GDM1 (cell line): ENCODE results near the gene TAS2R1.

Experiments
- DNase-seq: peaks from one replicate; lab custom pipeline; 2025; lab: John Stamatoyannopoulos, UW

TAS2R1 gene, protein sequence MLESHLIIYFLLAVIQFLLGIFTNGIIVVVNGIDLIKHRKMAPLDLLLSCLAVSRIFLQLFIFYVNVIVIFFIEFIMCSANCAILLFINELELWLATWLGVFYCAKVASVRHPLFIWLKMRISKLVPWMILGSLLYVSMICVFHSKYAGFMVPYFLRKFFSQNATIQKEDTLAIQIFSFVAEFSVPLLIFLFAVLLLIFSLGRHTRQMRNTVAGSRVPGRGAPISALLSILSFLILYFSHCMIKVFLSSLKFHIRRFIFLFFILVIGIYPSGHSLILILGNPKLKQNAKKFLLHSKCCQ

GRCh38 chr5:9630251-9630650 lies at the start of gene TAS2R1:
Gene TAS2R1 (minus strand): TSS chr5:9630351. CDS start chr5:9630032, 319 bp downstream.
- DNase-seq = no peak

DNA sequence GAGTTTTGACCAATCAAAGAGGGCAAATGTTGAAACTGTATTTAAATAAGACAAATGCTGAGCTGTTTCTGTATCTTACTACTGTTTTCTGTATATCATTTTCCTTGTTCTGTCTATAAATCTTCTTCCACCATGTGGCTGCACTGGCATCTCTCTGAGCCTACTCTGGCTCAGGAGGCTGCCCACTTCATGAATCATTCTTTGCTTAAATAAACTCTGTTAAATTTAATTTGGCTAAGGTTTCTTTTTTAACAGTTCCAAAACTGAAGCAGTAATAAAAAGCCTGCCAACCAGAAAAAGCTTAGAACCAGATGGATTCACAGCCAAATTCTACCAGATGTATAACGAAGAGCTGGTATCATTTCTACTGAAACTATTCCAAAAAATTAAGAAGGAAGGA lies 40.2 kb upstream of the TAS2R1 start:
- no peak for DNase-seq

- DNase-seq = no peak
These were observed 37.8 kb upstream of the TAS2R1 start for GRCh38 chr5:9667906-9668305.

DNA sequence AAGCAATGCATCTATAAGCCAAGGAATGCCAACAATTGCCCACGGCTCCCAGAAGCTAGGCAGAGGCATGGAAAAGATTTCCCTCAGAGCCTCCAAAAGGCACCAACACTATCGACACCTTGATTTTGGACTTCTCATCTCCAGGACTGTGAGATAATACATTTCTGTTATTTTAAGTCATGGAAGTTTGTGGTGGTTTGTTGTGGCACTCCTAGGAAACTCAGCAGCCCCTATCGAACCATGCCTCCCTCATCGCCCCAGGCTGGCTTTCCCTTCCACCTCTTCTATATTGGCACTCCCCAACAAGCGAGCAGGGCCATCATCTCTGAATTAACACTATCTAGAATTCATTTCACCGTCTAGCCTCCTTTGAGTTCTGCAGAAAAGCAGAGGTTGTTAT lies 33.7 kb upstream of the TAS2R1 start:
- no peak for DNase-seq

DNA sequence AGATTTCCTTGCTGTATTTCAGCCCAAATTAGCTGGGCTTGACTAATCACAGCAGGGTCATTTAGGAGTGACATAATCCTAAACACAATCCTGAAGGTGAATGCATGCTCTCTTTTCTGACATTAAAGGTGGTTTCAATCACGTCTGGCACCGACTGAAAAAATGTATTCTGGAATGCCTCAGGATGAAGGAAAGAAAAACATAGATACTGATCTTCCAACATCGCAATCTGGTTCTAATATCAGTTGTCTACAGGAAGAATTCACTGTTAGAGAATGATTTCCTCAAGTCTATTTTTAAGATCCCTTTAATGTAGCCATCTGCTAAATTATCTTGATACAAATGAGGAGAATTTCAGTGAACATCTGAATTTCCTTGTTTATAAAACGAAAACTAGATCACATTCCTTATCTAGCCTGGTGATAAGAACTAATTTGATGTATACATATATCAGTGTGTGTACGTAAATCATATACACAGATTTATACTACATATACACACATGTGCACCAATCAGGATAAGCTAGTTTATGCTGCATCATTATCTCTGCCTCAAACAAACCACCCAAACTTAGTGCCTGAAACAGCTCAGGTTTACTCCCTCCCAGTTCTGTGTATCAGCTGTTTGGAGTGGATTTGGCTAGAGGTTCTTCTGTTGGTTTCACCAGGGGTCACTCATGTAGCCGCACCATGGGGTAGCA lies 31.3 kb upstream of the TAS2R1 start:
- no peak for DNase-seq

GRCh38 chr5:9658706-9659105 lies 28.6 kb upstream of the TAS2R1 start:
- DNase-seq = no peak

DNA sequence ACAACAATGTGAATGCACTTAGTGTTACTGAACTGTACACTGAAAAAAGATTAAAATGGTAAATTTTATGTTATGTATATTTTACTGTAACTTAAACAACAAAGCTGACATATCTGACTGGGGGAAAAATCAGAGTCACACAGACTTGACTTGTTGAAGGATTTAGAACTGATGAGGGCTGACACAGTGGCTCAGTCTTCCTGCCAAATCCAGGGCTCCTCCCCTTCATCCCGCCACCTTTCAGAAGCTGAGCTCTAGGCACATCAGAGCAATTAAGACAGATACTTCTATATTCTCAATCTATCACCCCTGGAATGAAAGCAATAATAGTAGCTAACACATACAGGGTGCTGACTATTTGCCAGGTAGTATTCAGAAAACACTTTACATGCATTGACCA lies 27.7 kb upstream of the TAS2R1 start:
- DNase-seq = no peak

DNA sequence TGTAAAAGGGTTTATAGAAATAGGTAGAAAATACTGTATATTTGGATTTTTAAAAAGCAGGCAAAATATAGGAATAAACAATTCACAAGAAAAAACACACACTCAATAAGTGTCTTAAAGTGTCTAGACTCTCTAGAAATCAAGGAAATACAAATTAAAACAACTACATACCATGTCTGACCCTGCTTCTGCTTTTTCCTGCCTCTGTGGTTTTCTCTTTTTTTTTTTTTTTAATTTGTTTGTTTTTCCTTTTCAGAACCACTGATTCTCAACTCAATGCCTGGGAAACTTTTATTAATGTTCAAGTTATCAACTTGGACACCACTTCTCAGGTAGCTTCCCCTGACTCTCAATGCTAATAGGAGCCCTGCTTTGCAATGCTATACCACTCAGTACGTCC lies 25.5 kb upstream of the TAS2R1 start:
- DNase-seq = no peak

DNA sequence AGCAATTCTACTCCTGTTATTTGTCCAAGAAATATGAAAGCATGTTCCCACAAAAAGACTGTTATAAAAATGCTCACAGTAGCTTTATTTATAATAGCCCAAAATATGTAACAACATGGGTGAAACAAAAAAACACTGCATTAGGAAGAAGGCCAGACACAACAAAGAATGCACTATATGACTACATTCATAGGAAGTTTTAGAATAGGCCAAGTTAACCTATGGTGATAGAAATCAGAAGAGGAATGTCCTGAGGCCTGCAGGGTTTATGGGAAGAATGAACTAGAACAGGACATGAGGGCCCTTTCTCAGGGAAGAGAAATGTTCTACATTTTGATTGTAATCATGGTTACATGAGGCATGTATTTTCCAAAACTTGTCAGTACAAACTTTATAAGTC lies 24.7 kb upstream of the TAS2R1 start:
- DNase-seq = no peak

DNA sequence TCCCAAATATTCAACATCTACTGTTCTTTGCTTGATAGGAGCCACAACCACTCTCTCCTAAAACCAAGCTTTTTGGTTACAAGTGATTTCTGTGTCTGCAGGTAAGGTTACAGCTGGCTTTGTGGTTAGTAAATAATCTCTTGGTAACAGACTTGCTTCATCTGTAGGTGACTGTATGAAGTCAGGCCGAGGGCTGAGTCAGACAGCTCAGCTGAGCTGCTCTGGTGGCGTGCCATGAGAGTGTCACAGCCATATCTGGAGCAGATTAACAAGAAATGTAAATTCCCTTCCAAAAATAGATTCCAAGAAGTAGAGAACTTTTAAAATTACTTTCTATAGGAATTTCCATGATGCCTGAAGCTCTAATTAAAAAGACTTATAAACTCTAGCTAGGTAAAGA lies 23.7 kb upstream of the TAS2R1 start:
- DNase-seq = no peak

DNA sequence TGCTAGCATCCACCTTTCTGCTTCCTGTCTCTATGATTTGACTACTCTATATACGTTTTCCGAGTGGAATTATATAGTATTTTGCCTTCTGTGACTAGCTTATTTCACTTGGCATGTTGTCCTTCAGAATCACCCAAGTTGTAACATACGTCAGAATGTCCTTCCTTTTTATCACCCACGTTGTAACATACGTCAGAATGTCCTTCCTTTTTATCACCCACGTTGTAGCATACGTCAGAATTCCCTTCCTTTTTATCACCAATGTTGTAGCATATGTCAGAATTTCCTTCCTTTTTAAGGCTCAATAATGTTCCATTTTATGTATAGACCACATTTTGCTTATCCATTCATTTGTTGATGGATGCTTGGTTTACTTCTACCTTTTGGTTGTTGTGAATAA lies 22.9 kb upstream of the TAS2R1 start:
- DNase-seq = no peak

GRCh38 chr5:9652295-9652694 lies 22.1 kb upstream of the TAS2R1 start:
- DNase-seq = no peak

DNA sequence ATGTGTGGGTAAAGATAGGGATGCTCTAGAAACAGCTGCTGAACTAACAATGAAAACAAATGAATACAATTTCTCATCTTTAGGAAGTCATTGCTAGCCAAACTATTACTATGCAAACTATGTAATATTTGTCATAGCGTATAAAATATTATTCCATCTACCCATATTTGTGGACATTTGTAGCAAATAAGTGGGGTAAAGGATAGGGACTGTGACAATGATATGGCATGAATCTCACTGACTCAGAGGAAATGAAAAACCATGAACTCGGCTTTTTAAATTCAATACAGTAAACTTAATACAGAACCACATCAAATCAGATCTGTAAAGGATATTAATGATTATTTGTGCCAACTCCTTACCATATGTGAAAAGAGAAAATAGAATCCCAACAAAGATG lies 16.7 kb upstream of the TAS2R1 start:
- DNase-seq = no peak

DNA sequence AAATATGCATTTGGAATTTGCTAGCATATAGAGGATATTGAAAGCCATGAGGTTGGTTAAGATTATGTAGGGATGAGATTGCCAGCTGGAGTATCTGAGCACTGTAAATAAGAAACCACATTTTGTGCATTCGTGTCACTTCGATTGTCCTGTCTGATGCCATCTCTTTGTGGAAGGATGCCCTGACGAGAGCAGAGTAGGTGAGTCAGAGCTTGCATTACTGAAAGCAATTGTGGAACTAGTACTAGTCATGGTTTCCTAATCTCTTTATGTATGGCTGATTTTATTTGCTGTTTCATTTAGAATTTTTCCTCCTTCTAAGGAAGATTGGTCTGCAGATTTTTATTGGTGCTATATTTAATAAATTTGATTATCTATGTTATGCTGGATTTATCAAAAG lies 14.5 kb upstream of the TAS2R1 start:
- no peak for DNase-seq

- no peak for DNase-seq
These were observed 12.5 kb upstream of the TAS2R1 start for GRCh38 chr5:9642621-9643020.

DNA sequence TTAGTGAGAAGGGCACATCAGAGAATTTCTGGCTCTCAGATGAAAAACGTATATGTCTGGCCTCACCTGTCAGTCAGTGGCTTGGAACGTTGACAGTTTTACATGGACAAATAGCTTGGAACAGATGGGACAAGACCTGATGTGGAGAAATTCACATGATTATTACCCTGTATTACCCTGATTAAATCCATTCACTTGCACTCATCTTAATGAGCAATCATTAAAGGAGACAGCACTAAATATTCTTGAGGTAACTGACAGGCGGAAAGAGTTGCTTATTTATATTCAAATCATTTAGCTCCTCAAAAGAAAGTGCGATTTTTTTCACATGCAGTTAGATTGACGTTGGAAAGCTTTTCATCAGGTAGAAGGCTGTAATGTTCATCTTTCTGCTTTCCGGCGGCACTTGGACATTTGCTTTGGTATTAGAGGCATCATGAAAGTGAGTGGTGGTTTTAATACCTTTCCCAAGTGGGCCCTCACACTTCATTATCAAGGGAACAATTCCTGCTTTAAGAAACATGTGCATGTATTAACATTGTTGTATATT lies 11.7 kb upstream of the TAS2R1 start:
- DNase-seq = no peak

GRCh38 chr5:9632495-9632894 lies 2.3 kb upstream of the TAS2R1 start:
- no peak for DNase-seq

- DNase-seq = no peak
These were observed 2.6 kb downstream of the TAS2R1 start for GRCh38 chr5:9627541-9627940.

GRCh38 chr5:9626955-9627354 lies 3.2 kb downstream of the TAS2R1 start:
- DNase-seq = no peak

- DNase-seq = no peak
These were observed 4.4 kb downstream of the TAS2R1 start for GRCh38 chr5:9625731-9626130.

- no peak for DNase-seq
These were observed 4.9 kb downstream of the TAS2R1 start for GRCh38 chr5:9625286-9625685.

- DNase-seq = no peak
These were observed 5.8 kb downstream of the TAS2R1 start for GRCh38 chr5:9624196-9624947.

DNA sequence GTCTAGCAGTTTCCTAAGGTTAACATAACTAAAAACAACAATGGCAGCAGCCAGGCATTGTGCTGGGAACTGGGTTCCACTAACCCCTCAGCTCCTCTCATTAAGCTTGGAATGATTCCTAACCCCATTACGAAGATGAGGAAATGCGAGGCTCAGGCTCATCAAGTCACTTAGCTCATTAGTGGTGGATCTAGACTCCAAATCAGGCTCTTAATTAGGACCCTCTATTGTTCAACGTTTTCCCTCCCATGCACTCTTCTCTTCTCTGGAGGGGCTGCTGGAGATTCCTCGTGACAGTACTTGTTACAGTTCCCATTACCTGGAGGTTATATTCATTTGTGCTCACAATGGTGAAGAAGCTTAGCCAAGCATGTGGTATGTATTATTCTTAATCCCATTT lies 6.5 kb downstream of the TAS2R1 start:
- DNase-seq = no peak
